ENCODE data around the gene B3GNT9.

GRCh38 chr16:67184453-67184994 is 33.7 kb upstream of the B3GNT9 start:
- no peak for TF ChIP-seq POLR2AphosphoS5 (IDR thresholded peaks at IDR 0.05)
- TF ChIP-seq EP300 (IDR thresholded peaks at IDR 0.05; ENCODE audit: low read depth) = no peak
- no peak for TF ChIP-seq CTCF (IDR thresholded peaks at IDR 0.05)

Data from transverse colon (tissue), 4 donors.